Natural killer cell treated with Interleukin-12 subunit alpha and Interleukin-12 subunit beta and Interleukin-15 and Interleukin-18, amount 100 ng/mL, for 72 hours (primary cell): ENCODE results near the gene SERPINC1. TPM values are rescaled to one million over a fixed set of nuclear protein-coding genes. Genes with fewer than 3 reads are reported as not detected.
"Not testable (repeated sequence)": the region's sequence is repeated elsewhere in the genome, so short reads cannot be mapped to it uniquely, and the experiment has no call there.

Source experiments
- ATAC-seq, 2 donors: fragments of 150-1000 bp; cut with Tn5 transposase in 1 of 2; sonication (Bioruptor Pico), chemical (Tn5 transposase) in 1 of 2; 2 replicates each; pipeline ENCODE4 v1.10.0; 2021
- DNase-seq: peaks from one replicate; pipeline ENCODE4 v3.0.0; 2022; ENCODE audit warnings: low spot score
- H3K27ac Mint-ChIP-seq, 2 donors: 1 replicate in 1 of 2; 2 replicates in 1 of 2; pipeline ENCODE4 v1.8.0; 2022; ENCODE audit warnings: mixed read lengths in 2 of 2, mild to moderate bottlenecking in 1 of 2, moderate library complexity in 1 of 2
- H3K27me3 Mint-ChIP-seq, 2 donors: 1 replicate in 1 of 2; 2 replicates in 1 of 2; pipeline ENCODE4 v1.8.0; 2022; ENCODE audit warnings: mixed read lengths in 2 of 2
- H3K36me3 Mint-ChIP-seq: one replicate; pipeline ENCODE4 v1.8.0; 2022; ENCODE audit warnings: mixed read lengths
- H3K4me1 Mint-ChIP-seq, 2 donors: 1 replicate in 1 of 2; 2 replicates in 1 of 2; pipeline ENCODE4 v1.8.0; 2022; ENCODE audit warnings: low read depth in 2 of 2, mixed read lengths in 2 of 2, mild to moderate bottlenecking in 1 of 2
- H3K4me3 Mint-ChIP-seq: one replicate; pipeline ENCODE4 v1.8.0; 2022; ENCODE audit warnings: mixed read lengths
- H3K9me3 Mint-ChIP-seq: 2 replicates; pipeline ENCODE4 v1.8.0; 2022; ENCODE audit warnings: mixed read lengths
- total RNA-seq, 2 donors: library from RNA; stranded (reverse); gene quantifications; one replicate each; pipeline ENCODE4 v1.2.3, GENCODE V29; 2022

The SERPINC1 gene
- total RNA-seq, result under 1 TPM in 1 of 2 donors, not detected in 1; 0.36 TPM

- Mint-ChIP-seq H3K4me3 (no peak within 1 kb of the TSS), H3K27ac (peak within 1 kb of the TSS in 1 of 2 donors; percentile 58), H3K4me1 (no peaks in the 10 kb centered on the region), H3K9me3 (no peaks in the 10 kb centered on the region), H3K27me3 (no peaks in the 10 kb centered on the region), H3K36me3 (no peaks in the 10 kb centered on the region)
- DNase-seq, result no peak
- ATAC-seq, result no peak
These were observed at the start of gene SERPINC1 for GRCh38 chr1:173917149-173917548. SERPINC1 (minus strand) TSS chr1:173917327; CDS start chr1:173917259, 68 bp downstream.

DNA sequence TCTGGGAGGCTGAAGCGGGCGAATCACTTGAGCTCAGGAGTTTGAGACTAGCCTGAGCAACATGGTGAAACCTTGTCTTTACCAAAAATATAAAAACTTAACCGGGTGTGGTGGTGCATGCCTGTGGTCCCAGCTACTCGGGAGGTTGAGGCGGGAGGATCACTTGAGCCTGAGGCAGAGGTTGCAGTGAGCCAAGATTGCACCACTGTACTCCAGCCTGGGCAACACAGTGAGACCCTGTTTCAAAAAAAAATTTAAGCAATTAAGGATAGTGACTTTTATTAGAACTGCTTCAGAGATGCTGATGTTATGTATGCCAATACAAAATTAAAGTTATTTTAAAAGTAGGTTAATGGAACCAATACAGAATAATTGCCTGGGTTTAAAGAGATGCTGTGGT, 48.8 kb upstream of the SERPINC1 start:
- not testable (repeated sequence) for H3K27me3 Mint-ChIP-seq, H3K9me3 Mint-ChIP-seq, H3K4me1 Mint-ChIP-seq, H3K27ac Mint-ChIP-seq, H3K4me3 Mint-ChIP-seq, DNase-seq, ATAC-seq
- H3K36me3 Mint-ChIP-seq, result peaks cover 27% of the 10 kb centered on the region

DNA sequence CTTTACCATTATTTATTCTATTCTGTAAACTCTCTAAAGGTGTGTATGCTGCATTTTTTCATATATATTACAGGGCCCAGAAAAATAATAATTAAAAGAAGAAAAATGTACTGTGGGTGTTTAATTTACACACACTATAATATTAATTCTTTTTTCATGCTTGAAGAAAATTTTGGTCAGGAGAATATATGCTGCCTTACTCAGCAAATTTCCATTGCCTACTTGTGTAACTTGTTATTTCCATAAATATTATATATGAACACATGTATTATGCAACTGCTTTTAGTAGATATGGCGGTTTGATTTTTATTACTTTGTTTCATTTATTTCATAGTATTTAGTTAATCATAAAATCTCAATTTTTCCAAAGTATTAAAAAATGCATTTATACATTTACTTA, 46.4 kb upstream of the SERPINC1 start:
- peaks cover 6 to 13% of the 10 kb centered on the region in 2 donors for H3K4me1 Mint-ChIP-seq
- no peak for ATAC-seq
- no peak overlapping the region for H3K4me3 Mint-ChIP-seq
- DNase-seq, result no peak
- H3K27ac Mint-ChIP-seq, result no peak overlapping the region
- H3K9me3 Mint-ChIP-seq, result no peaks in the 10 kb centered on the region
- peaks cover 34% of the 10 kb centered on the region for H3K36me3 Mint-ChIP-seq
- H3K27me3 Mint-ChIP-seq, result no peaks in the 10 kb centered on the region

DNA sequence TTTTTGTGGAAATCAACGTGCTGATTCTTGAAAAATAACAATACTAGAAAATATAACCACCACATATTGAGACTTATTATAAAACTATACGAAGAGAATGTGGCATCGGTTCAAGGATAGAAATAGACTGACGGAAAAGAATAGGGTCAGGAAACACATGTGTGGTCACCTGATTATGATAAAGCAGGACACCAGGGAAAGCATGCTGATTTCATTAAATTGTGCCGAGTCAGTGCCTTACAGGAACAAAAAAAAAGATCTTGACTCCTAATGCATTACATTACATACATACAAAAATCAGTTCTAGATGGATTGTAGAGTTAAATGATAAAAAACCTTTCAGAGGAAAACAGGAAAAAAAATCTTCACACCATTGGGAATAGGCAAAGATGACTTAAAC, 43.5 kb upstream of the SERPINC1 start:
- Mint-ChIP-seq H3K9me3 (no peaks in the 10 kb centered on the region), H3K27ac (no peak overlapping the region), H3K4me1 (peaks cover 6 to 13% of the 10 kb centered on the region in 2 donors), H3K36me3 (peaks cover 29% of the 10 kb centered on the region), H3K27me3 (no peaks in the 10 kb centered on the region), H3K4me3 (no peak overlapping the region)
- DNase-seq (no peak), ATAC-seq (no peak)

GRCh38 chr1:173954179-173954578, 37.1 kb upstream of the SERPINC1 start:
- Mint-ChIP-seq H3K36me3 (peaks cover 18% of the 10 kb centered on the region), H3K9me3 (no peaks in the 10 kb centered on the region)

GRCh38 chr1:173948594-173948993, 31.5 kb upstream of the SERPINC1 start:
- no peak for DNase-seq
- ATAC-seq, result no peak
- H3K36me3 Mint-ChIP-seq, result peaks cover 12% of the 10 kb centered on the region
- H3K27me3 Mint-ChIP-seq, result no peaks in the 10 kb centered on the region
- no peaks in the 10 kb centered on the region for H3K9me3 Mint-ChIP-seq
- H3K4me3 Mint-ChIP-seq, result no peak overlapping the region
- no peak overlapping the region for H3K27ac Mint-ChIP-seq
- peaks cover 0 to 13% of the 10 kb centered on the region in 2 donors for H3K4me1 Mint-ChIP-seq

More at GRCh38 chr1:173954179-173954578, 37.1 kb upstream of the SERPINC1 start:
- DNase-seq (no peak), ATAC-seq (no peak)
- no peaks in the 10 kb centered on the region for H3K27me3 Mint-ChIP-seq
- no peak overlapping the region for H3K27ac Mint-ChIP-seq
- H3K4me3 Mint-ChIP-seq, result no peak overlapping the region
- peaks cover 5 to 18% of the 10 kb centered on the region in 2 donors for H3K4me1 Mint-ChIP-seq

GRCh38 chr1:173946380-173946921, 29.3 kb upstream of the SERPINC1 start:
- Mint-ChIP-seq H3K4me1 (no peaks in the 10 kb centered on the region), H3K9me3 (no peaks in the 10 kb centered on the region), H3K27me3 (no peaks in the 10 kb centered on the region), H3K36me3 (peaks cover 6% of the 10 kb centered on the region), H3K27ac (peak overlapping the region; percentile 30 to 69), H3K4me3 (no peak overlapping the region)
- peak; percentile 71 to 76 for ATAC-seq
- DNase-seq, result no peak

DNA sequence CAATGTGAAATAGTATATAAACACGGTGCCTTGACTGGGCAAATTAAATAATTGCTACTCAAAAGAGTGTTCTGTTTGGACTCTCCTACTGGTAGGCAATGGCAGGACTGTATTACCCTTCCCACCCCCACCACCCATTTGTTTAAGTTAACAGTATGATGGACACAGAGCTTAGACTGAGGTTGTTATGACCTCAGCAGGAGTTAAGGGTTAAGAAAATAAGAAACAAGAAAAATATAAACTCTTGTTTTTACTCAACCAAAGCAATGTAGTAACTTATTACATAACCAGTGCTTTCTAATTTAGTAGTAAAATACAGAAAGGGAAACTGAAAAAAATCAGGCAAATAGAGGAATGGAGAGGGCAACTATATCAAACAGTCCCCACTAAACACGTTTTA, 19.9 kb upstream of the SERPINC1 start:
- peak in 1 of 2 donors; percentile 43 for ATAC-seq
- DNase-seq, result no peak
- Mint-ChIP-seq H3K4me3 (no peak overlapping the region), H3K27me3 (no peaks in the 10 kb centered on the region), H3K9me3 (no peaks in the 10 kb centered on the region), H3K27ac (no peak overlapping the region), H3K36me3 (peaks cover 24% of the 10 kb centered on the region), H3K4me1 (peaks cover 0 to 4% of the 10 kb centered on the region in 2 donors)

DNA sequence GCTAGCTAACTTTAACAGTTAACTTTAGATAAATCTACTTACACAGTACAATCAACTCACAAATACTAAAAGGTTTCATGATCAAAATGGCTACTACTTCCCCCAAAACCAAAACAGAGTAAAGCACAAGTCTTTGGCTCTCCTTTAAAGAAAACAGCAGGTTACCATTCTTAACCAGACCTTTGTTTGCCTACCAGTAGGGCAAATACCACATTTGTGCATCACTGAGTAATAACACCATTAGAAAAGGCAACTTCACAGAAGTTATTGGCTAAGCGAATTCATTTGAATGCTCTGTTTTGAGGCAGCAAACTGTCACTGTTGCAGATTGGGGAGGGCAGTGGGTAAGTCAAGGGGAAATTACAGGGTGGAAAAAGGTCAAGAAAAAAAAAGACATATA, 17.3 kb upstream of the SERPINC1 start:
- H3K27ac Mint-ChIP-seq, result no peak overlapping the region
- H3K27me3 Mint-ChIP-seq, result no peaks in the 10 kb centered on the region
- no peaks in the 10 kb centered on the region for H3K9me3 Mint-ChIP-seq
- peaks cover 0 to 4% of the 10 kb centered on the region in 2 donors for H3K4me1 Mint-ChIP-seq
- H3K36me3 Mint-ChIP-seq, result peaks cover 13% of the 10 kb centered on the region
- no peak overlapping the region for H3K4me3 Mint-ChIP-seq
- no peak for ATAC-seq
- DNase-seq, result no peak

- not testable (repeated sequence) for ATAC-seq, H3K4me3 Mint-ChIP-seq, H3K9me3 Mint-ChIP-seq, H3K36me3 Mint-ChIP-seq, H3K27me3 Mint-ChIP-seq, H3K27ac Mint-ChIP-seq, DNase-seq
- H3K4me1 Mint-ChIP-seq, result peaks cover 0 to 13% of the 10 kb centered on the region in 2 donors
These were observed 13.4 kb upstream of the SERPINC1 start for GRCh38 chr1:173930541-173930940.

DNA sequence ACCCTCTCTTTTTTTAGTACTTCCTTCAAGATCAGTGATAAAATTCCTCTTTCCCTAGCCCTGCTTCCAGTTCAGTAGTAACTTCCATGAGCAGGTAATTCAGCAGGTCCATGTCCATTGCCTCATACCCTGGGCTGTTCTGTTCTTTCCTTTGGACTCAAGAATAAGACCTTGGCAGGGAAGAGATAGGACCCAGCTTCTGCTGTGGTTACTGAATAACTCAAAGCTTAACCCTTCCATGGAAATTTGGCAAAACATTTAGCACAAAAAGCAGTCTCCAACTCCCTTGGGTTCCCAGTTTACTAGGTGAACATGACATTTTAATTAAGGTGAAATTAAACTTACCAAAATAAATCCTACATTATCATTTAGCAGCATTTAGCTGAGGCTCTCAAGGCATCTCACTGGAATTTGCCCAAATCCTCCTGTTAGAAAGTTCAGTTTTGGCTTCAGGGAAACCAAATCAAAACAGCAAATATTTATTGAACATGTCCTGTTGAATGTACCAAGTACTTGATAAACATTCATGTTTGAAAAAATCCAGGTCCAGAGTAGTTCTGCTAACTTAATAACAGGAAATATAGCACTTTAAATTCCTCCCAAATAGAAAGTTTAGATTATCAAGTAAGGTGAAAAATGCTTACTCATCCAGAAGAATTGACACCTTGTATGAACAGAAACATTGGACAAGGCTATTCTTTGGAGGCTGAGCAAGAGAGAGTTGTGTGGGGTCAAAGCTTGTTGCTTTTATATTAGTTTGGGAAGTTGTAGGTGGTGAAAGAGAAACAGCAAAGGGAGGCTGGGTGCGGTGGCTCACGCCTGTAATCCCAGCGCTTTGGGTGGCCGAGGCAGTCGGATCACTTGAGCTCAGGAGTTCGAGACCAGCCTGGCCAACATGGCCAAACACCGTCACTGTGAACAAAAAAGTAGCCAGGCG, 8.4 kb upstream of the SERPINC1 start:
- peaks cover 0 to 8% of the 10 kb centered on the region in 2 donors for H3K4me1 Mint-ChIP-seq
- DNase-seq, result no peak
- no peaks in the 10 kb centered on the region for H3K36me3 Mint-ChIP-seq
- no peak for ATAC-seq
- no peaks in the 10 kb centered on the region for H3K27me3 Mint-ChIP-seq
- no peak overlapping the region for H3K27ac Mint-ChIP-seq
- no peak overlapping the region for H3K4me3 Mint-ChIP-seq
- H3K9me3 Mint-ChIP-seq, result no peaks in the 10 kb centered on the region

GRCh38 chr1:173920861-173921260, 3.7 kb upstream of the SERPINC1 start:
- Mint-ChIP-seq H3K27me3 (no peaks in the 10 kb centered on the region), H3K27ac (no peak overlapping the region), H3K4me3 (no peak overlapping the region), H3K9me3 (no peaks in the 10 kb centered on the region), H3K36me3 (no peaks in the 10 kb centered on the region), H3K4me1 (peaks cover 0 to 3% of the 10 kb centered on the region in 2 donors)
- ATAC-seq (no peak), DNase-seq (no peak)

DNA sequence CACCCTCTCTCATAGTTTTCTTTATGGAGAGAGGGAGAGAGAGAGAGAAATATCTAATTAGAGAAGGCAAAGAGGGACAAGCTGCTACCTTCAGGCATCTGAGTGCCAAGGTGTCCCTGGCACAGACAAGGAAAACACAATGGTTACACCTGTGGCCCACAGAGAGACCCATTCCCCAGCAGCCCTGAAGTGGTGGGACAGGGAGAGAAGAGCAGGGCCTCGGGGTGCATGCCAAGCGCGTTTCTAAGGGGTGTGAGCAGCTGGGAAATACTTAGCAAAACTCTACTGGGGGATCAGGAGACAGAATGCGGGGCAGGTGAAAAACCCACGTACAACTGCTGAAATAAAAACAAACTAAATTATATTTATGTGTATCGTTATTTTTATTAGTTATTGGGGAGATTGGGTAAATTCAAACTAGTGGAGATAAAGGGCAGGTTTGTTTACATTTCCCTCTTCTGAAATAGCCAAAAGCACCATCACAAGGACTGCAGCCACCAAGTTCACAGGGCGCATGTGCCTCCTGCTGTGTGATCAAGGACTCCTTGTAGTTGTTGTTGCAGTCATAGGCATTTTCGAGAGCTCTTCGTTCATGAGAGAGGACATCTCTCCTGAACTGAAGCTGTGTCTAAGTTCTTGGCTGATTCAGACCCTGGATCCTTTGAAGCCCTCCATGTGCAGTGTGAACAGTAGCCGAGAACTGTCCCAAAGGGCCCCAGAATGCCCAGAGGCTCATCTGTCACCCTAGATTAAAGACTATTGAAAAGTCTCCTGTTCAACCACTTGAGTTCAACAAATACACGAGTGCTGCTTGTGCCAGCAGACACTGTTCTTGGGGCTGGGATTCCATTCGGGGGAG, 737 bp upstream of the SERPINC1 start:
- Mint-ChIP-seq H3K4me3 (no peak overlapping the region), H3K9me3 (no peaks in the 10 kb centered on the region), H3K4me1 (no peaks in the 10 kb centered on the region), H3K36me3 (no peaks in the 10 kb centered on the region), H3K27me3 (no peaks in the 10 kb centered on the region), H3K27ac (no peak overlapping the region)
- DNase-seq, result no peak
- ATAC-seq, result no peak
